GM19023 (cell line): ENCODE data around the gene METTL25B.
"Not testable (repeated sequence)": the region's sequence is repeated elsewhere in the genome, so short reads cannot be mapped to it uniquely, and the experiment has no call there.

Source experiments
- ATAC-seq: cut with Tn5 transposase; IDR thresholded peaks from one replicate; pipeline ENCODE4 v1.9.1; 2021; ENCODE audit warnings: mild to moderate bottlenecking, moderate library complexity; ENCODE audit not compliant: unreplicated experiment

METTL25B gene

GRCh38 chr1:156747742-156748669 is 19.7 kb downstream of the METTL25B start:
- ATAC-seq, result no peak

- ATAC-seq, result no peak
These were observed 20.6 kb downstream of the METTL25B start for GRCh38 chr1:156748670-156749418.

- no peak for ATAC-seq
These were observed 21.3 kb downstream of the METTL25B start for GRCh38 chr1:156749419-156750118.

DNA sequence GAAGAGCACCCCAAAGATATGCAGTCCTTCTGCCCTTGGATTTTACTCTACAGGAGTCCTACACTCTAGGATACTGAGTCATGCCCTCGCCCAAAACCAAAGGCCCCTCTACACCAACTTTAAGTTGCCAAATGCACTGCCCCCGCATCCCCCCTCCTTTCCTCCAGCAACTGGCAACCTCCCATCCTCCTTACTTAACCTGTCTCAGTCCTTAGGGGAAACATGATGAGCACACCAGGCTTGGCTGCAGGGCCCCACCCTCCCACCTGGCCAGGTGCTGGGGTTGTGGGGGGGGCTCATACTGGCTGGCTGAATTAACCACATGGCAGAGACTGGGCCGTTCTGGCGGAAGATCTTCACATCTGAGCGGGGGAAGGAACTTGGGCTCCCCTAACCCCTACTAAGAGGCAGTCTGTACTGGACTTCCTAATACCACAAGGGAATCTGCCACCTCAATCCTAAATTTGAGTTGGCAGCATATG is 22.0 kb downstream of the METTL25B start:
- ATAC-seq, result no peak

DNA sequence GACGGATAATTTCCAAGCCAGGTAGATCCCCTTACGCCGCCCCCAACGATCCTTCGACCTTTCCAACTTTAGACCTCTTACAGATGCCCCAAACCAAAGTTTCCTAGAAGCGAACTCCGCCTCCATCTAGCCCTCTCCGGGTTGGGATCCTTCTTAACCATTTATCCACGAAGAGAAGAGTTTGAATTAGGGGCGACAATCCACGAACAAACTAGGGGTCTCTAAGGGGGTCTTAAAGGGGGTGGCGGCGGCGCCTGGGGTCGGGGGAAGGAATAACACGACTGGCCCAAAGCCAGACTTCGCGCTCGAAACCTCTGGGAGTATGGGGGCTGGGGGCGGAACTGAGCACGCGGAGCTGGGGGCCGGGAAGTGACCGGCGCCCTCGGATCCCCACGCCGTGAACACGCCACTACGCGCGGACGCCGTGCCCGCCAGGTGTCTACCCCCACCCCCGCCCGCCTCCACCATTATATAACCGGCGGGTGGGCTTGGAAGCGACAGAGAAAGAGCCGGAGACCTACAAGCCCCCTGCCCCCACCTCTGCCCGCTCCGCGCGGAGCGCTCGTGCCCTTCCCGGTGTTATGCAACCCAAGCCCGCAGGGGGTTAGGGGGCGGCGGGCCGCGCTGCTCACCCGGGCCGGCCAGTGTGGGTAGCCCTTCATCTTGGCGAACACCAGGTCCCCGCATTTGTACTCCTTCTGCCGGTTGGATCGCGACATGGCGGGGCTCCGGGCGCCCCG is 22.6 kb downstream of the METTL25B start:
- peak; percentile 9 for ATAC-seq

DNA sequence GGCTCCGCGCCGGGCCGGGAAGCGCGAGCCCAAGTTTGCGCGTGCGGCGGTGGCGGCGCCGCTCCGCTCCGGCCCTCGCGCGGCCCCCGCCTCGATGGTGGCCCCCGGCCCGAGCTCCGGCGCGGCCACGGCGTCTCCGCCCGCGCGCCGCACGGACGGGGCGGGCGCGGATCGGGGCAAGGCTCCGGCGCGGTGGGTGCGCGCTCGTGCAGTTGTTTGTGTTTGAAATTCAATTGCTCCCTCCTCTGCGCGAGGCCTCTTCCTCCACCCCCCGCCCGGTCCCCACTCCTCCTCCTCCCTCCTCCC is 23.1 kb downstream of the METTL25B start, which contains the start of gene HDGF:
TSS of gene HDGF (minus strand) at position 225 of the 306 bp plus-strand sequence. CDS start 246 bp downstream, outside the sequence.
- ATAC-seq, result peak; percentile 30

DNA sequence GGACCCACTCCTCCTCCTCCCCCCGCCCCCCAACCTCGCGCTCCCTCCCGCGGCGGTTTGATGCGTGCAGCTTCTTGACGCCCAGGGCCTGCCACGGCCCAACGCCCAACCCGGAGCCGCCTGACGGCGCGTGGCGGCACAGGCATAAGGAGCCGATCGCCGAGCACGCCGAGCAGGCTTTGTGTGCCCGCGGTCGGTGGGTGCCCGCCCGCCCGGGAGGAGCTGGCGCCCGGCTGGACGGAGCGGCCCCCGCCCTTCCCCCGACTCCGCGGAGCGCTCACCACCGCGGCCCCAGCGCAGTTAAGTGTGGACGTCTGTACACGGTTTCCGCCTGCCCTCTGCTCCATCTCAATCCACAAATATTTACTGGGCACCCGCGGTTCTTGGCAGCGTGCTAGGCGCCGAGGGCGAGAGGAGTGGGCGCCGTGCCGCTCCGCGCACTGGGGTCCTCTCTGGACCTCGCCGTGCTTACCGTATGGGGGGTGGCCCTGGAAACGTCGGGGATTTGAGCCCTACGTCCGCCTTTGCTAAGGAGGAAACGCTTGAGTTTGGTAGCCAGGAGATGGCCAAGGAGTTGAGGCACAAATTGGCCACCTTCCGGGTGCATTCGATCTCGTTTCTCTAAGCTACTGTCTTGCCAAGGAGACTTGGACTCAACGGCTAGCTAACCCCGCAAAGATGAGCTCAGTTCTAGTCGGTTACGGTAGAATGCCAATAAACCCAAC is 23.6 kb downstream of the METTL25B start:
- ATAC-seq, result peak; percentile 53

DNA sequence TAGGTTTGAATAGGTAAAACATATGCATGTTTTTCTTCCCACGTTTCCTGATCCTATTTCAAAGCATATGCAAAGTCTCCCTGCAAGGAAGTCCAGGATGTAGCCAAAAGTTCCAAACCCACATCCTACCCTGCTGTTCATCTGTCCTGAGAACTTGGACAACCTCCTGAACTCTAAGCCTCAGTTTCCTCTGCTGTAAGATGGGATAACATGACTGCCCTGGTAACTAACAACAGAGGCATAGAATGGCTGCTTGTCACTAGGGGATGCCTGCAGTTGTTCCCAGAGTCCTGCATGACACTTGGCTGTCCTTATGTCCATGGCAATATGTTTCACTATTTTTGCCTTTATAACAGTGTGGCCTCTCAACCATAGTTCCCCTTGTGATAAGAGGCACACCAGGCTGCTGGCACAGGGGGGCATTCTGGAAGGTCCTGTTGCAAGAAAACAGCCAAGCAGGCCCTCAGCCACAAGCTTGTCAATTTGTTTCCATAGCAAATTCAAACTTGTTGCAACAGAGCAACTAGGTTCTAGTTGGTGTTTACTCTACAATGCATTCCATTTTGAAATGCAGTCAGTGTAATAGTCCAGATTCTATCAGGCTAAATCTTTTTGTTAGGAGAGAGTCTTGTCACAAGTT is 24.7 kb downstream of the METTL25B start:
- ATAC-seq, result no peak

DNA sequence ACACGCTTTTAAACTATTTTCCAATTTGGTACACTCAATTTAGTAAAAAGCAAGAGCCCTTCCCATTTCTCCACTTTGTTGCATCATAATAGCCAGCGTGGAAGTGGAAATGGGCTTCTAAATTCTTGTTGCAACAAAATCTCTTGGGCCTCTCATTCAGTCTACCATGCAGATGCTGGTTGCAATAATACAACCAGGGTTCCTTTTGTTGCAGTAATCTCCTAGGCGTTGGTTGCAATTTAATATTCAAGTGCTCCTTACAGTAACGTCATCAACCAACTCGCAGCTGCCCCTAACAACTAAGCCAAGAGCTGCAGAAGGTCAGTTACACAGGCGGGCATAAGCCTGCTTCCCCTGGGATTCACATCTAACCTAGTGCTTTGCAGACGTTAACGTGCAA is 25.9 kb downstream of the METTL25B start:
- no peak for ATAC-seq

DNA sequence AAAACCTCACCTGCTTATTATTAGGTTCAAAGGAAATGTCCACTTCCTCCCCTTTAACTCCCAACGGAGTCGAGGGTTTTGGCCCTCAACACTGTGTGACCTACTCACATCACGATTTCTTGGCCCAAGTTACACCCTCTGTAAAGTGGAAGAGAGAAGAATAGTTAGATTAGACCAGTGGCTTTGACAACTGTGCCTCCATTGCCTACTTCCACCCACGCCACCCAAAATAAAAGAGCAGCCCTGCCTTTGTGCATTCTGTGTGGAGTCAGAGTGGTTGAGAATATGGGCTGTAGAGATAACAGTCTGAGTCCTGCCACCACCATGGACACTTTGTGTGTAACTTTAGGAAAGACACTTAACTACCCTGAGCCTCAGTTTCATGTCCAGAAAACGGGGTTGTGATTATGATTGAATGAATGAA is 27.3 kb downstream of the METTL25B start:
- no peak for ATAC-seq

- no peak for ATAC-seq
These were observed 28.1 kb downstream of the METTL25B start for GRCh38 chr1:156756355-156756754.

GRCh38 chr1:156757572-156758253 is 29.4 kb downstream of the METTL25B start:
- not testable (repeated sequence) for ATAC-seq

- no peak for ATAC-seq
These were observed 32.0 kb downstream of the METTL25B start for GRCh38 chr1:156760092-156760795.

- ATAC-seq, result no peak
These were observed 32.5 kb downstream of the METTL25B start for GRCh38 chr1:156760796-156761104.

DNA sequence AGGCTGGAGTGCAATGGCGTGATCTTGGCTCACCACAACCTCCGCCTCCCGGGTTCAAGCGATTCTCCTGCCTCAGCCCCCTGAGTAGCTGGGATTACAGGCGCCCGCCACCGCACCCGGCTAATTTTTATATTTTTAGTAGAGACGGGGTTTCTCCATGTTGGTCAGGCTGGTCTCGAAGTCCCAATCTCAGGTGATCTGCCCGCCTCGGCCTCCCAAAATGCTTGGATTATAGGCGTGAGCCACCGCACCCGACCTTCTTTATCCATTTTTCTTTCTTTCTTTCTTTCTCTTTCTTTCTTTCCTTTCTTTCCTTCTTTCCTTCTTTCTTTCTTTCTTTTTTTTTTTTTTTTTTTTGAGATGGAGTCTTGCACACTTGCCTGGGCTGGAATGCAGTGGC is 36.9 kb downstream of the METTL25B start:
- ATAC-seq, result not testable (repeated sequence)

- no peak for ATAC-seq
These were observed 37.4 kb downstream of the METTL25B start for GRCh38 chr1:156765666-156766065.

GRCh38 chr1:156766298-156767100 is 38.2 kb downstream of the METTL25B start:
- ATAC-seq, result peak; percentile 13
